ENCODE data around the gene ESPL1.
"Not testable (repeated sequence)": the region's sequence is repeated elsewhere in the genome, so short reads cannot be mapped to it uniquely, and the experiment has no call there.

The ESPL1 gene

DNA sequence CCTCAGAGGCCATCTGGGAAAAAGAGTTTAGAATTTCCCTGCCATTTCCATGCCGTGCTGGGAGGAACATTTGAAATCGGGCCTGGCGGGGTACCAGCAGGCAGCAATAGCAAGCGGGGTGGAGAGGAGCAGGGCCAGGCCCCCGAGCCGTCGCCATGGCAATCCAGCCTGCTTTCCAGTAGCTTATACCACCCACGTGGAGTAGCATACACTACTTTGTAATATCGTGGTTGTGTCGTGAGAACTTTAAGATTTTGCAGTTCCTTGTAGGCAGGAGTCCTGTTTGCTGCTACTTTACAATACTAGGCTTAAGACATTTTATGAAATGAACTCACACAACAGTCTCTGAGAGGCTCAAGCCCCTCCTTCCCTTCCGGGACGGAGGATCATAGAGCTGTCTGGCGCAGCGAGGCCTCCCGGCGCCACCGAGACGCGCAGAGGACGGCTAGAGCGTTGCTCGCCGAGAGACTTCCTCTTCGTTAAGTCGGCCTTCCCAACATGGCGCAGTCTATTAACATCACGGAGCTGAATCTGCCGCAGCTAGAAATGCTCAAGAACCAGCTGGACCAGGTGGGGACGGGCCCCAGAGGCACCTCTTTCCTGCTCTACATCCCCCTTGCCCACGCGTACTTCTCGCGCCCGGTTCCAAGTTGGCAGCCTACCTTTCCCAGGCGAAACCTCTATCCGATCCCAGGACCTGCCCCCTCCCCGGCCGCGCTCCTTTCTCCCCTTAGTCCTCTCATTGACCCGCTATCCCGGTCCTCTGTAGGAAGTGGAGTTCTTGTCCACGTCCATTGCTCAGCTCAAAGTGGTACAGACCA is 27.2 kb downstream of the ESPL1 start, which contains the start of gene PFDN5:
PFDN5 (plus strand) TSS at position 473 of the 821 bp plus-strand sequence; CDS start at position 499, 26 bp downstream.
- TF ChIP-seq, protein P1, sequence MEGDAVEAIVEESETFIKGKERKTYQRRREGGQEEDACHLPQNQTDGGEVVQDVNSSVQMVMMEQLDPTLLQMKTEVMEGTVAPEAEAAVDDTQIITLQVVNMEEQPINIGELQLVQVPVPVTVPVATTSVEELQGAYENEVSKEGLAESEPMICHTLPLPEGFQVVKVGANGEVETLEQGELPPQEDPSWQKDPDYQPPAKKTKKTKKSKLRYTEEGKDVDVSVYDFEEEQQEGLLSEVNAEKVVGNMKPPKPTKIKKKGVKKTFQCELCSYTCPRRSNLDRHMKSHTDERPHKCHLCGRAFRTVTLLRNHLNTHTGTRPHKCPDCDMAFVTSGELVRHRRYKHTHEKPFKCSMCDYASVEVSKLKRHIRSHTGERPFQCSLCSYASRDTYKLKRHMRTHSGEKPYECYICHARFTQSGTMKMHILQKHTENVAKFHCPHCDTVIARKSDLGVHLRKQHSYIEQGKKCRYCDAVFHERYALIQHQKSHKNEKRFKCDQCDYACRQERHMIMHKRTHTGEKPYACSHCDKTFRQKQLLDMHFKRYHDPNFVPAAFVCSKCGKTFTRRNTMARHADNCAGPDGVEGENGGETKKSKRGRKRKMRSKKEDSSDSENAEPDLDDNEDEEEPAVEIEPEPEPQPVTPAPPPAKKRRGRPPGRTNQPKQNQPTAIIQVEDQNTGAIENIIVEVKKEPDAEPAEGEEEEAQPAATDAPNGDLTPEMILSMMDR (IDR thresholded peaks at IDR 0.05; ENCODE audit: insufficient read depth, missing control alignments) = no peak
- no peak for FAIRE-seq
- peak; percentile 91 for DNase-seq (ENCODE audit: insufficient read length, low spot score)

DNA sequence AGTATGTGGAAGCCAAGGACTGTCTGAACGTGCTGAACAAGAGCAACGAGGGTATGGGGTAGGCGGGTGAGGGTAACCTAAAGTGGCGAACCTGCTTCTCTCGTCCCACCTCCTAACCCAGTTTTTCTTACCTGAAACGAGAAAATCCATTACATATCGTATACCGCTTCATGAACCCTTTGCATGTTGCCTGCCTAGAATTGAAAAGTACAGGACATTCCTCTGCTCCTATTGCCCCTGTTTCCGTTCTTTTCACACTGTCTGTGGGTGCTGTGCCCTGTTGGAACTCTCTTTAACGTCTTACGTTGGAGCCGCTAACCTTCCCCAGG is 27.8 kb downstream of the ESPL1 start:
- DNase-seq (ENCODE audit: insufficient read length, low spot score) (no peak), FAIRE-seq (no peak)
- TF ChIP-seq, protein P1 (IDR thresholded peaks at IDR 0.05; ENCODE audit: insufficient read depth, missing control alignments) = no peak

DNA sequence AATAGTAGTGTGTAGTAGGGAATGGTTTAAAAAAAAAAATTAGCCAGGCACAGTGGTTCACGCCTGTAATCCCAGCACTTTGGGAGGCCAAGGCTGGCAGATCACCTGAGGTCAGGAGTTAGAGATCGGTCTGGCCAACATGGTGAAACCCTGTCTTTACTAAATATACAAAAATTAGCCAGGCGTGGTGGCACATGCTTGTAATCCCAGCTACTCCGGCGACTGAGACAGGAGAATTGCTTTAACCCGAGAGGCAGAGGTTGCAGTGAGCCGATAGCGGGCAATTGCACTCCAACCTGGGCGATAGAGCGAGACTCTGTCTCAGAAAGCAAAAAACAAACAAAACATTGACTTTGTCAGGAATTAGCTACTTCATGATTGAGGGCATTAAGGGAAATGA is 29.0 kb downstream of the ESPL1 start:
- not testable (repeated sequence) for FAIRE-seq; DNase-seq (ENCODE audit: insufficient read length, low spot score)

DNA sequence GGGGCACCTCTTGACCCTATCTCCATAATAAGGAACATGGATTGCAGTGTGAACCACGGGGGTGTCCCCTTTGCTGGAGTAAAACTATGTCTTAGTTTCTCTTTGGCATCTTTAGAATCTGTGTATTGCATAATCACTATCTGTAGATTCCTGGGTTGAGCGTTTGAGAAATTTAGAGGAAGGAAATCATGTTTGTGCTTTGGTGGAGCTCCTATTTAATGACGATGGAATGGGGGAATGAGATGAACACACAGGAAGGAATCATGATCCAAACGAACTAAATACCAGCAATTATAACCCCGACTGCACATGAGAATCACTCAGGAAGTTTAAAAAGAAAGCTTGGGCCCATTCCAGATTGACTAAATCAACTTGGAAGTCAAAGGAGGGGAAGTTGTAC is 30.1 kb downstream of the ESPL1 start:
- no peak for DNase-seq (ENCODE audit: insufficient read length, low spot score)
- FAIRE-seq = no peak
- TF ChIP-seq, protein P1 (IDR thresholded peaks at IDR 0.05; ENCODE audit: insufficient read depth, missing control alignments) = no peak

DNA sequence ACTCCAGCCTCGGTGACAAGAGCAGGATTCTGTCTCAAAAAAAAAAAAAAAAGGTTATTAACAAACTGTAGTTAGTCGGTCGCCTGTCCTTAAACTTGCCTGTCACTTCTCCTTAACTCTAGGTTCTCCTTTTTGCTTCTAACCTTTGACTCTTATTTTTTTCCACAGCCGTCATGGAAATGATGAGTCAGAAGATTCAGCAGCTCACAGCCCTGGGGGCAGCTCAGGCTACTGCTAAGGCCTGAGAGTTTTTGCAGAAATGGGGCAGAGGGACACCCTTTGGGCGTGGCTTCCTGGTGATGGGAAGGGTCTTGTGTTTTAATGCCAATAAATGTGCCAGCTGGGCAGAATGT is 31.0 kb downstream of the ESPL1 start:
- FAIRE-seq (no peak), DNase-seq (ENCODE audit: insufficient read length, low spot score) (no peak)
- TF ChIP-seq, protein P1 (IDR thresholded peaks at IDR 0.05; ENCODE audit: insufficient read depth, missing control alignments) = no peak

DNA sequence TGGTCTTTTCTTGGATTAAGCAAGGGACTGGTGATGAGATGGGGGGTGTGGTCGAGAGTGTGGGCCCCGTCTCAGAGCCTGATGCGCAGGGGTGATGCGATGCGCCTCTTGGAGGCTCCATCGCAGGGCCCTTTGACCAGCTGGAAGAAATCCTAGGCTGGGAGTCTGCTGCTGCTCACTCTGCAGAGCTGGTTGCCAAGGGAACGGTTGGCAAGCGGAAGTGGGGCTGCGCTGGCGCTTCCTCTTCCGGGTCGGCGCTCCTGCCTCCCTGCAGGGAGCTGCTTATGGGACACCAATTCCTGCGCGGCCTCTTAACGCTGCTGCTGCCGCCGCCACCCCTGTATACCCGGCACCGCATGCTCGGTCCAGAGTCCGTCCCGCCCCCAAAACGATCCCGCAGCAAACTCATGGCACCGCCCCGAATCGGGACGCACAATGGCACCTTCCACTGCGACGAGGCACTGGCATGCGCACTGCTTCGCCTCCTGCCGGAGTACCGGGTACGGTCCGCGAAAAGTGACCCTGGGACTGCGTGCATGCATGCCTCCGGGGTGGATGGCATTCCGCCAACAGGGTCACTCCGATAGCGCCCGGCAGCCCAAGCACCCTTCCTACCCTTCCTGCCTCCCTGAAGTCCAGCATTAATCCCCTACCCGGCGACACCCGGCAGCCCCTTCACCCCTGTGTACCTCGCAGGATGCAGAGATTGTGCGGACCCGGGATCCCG is 31.5 kb downstream of the ESPL1 start, which contains the start of gene MYG1:
MYG1 (plus strand) TSS at position 242 of the 727 bp plus-strand sequence; CDS start at position 285, 43 bp downstream.
- TF ChIP-seq, protein P1 (IDR thresholded peaks at IDR 0.05; ENCODE audit: insufficient read depth, missing control alignments) = no peak
- FAIRE-seq (no peak), DNase-seq (ENCODE audit: insufficient read length, low spot score) (peak; percentile 82)

DNA sequence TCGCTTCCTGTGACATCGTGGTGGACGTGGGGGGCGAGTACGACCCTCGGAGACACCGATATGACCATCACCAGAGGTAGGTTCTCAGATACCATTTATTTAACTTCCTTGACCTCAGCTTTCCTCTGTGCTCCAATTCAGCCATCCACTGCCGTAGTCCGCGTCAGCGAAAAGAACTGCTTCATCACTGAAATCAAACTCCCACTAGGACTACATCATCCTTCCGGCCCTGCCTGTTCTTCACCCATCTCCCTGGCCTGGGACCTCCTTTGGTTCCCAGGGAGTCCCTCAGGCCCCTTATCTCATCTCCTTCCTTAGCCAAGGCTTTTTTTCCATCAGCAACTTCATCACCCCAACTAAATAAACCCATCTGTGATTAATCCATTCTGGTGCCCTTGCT is 32.1 kb downstream of the ESPL1 start:
- FAIRE-seq (no peak), DNase-seq (ENCODE audit: insufficient read length, low spot score) (no peak)
- TF ChIP-seq, protein P1 (IDR thresholded peaks at IDR 0.05; ENCODE audit: insufficient read depth, missing control alignments) = no peak
